ENCODE results near the gene IL18R1. TPM values are rescaled to one million over a fixed set of nuclear protein-coding genes. Genes with fewer than 3 reads are reported as not detected.
A peak's percentile ranks its signal among the peaks of the same experiment; 100 is the strongest.

IL18R1 gene
- total RNA-seq, 1 experiment from 2014 or later, result 0.37 TPM

DNA sequence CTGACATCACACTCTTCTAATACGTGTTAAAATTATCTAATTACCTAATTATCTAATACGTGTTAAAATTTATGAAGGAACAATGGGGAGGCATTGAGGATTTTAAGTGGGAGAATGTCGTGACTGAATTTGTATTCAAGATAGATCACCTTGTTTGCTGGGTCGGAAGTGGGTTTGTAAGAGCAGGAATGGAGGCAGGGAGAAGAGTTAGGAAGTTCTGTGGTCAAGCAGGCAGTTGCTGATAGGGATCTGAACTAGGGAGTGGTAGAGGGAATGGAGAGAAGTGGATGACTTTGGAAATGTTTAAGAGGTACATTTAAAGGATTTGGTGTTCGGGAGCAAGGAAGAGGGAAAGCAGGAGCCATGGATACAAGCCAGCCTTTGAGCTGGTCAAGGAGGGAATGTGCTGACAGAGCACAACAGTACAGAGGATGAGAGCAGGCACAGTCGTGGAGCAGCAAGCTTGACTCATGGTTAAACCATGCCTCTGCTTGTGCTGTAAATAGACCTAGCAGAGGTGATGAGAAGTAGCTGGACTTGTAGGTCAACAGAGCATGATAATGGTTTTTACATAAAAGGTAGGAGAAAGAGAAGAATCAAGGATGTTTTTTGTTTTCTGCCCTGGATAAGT is 83.6 kb downstream of the IL18R1 start:
- no peak for DNase-seq (ENCODE audit: low read depth, low spot score)
- in situ Hi-C loops (cut with HindIII; ENCODE audit: low pct_unique_long_range_greater_than_20kb, low sequenced_read_pairs), result no loop called here

DNA sequence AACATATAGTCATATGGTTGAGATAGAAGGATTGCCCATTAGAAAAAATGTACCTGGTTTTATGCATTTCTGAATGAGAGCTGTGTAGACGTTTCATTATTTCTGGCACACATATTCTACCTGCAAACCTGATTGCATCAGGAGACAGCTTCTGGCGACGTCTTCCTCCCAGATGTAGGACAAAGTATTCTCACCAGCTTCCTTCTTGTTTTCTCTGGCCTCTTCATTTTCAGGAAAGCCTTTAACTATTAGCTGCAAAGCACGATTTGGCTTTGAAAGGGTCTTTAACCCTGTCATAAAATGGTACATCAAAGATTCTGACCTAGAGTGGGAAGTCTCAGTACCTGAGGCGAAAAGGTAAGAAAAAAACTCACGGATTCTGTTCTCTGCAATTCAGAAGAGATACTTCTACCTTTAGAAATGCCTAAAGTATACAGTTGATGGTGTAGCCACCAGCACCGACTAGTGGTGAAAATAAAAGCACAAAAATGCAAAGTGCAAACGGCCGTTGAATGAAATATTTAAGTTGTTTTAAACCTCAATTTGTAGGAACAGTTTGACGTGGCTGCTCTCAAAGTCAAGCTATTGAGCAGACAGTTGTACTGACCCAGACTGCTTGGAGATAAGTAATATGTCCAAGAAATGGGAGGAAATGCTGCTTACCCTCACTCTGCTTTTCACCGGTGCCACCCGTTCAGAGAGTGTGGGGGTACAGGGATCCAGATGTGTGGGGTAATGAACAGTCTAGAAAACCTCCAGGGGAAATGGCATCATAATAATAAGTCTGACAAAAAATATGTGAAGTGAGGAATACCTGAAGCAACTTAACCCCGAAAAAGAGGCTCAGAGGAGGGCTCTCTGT is 87.6 kb downstream of the IL18R1 start:
- in situ Hi-C loops (cut with HindIII; ENCODE audit: low pct_unique_long_range_greater_than_20kb, low sequenced_read_pairs), result no loop called here
- peak; percentile 24 for DNase-seq (ENCODE audit: low read depth, low spot score)

DNA sequence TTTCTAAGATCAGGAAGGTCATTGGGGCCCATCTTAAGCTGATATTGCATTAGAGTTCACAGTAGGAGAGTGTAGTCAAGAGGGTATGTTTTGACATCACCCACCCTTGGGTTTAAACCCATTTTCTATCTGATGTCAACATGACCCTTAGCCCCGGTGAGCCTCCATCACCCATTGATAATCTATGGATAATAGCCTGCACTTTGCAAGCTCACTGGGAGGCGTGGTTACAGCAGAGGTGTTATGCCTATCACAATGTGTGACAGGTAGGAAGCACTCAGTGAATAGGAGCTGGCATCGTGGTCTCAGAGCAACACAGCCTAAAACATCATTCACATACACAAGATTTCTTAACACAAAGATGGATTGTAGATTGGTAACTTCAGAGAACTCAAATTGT is 88.6 kb downstream of the IL18R1 start:
- in situ Hi-C loops (cut with HindIII; ENCODE audit: low pct_unique_long_range_greater_than_20kb, low sequenced_read_pairs), result no loop called here
- DNase-seq (ENCODE audit: low read depth, low spot score), result no peak

DNA sequence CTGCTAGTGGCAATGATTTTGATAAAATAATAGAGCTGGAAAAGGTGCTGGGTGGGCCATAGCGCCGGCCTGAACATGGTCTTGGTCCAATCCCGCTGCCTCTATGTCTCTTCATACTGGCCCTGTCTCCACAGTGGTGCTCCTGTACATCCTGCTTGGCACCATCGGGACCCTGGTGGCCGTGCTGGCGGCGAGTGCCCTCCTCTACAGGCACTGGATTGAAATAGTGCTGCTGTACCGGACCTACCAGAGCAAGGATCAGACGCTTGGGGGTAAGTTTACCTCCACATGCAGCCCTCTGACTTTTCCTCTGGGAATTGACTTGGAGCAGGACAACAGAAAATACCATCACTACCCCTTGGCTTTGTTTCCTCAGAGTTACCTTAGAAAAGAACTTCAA is 91.3 kb downstream of the IL18R1 start:
- in situ Hi-C loops (cut with HindIII; ENCODE audit: low pct_unique_long_range_greater_than_20kb, low sequenced_read_pairs), result no loop called here
- DNase-seq (ENCODE audit: low read depth, low spot score), result no peak

Small RNA genes within 50 kb of the gene (small RNA-seq; reads per million reads assigned to genes)
- 0 reads per million in 2 experiments for gene MIR4772

Other genes starting within 250 kb of the IL18R1 start
- 0.21 and 1.3 TPM in 2 replicates for gene IL1R1, start 213.1 kb upstream of the IL18R1 start, total RNA-seq (2014; rRNA removed; shearing (Covaris generic))
- not detected in 2 replicates for gene IL1RL2, start 168.8 kb upstream of the IL18R1 start, total RNA-seq (2014; rRNA removed; shearing (Covaris generic))
- gene IL1RL1, start 44.2 kb upstream of the IL18R1 start, total RNA-seq (2014; rRNA removed; shearing (Covaris generic)), result not detected in 2 replicates
- gene IL18RAP, start 67.4 kb downstream of the IL18R1 start, total RNA-seq (2014; rRNA removed; shearing (Covaris generic)), result not detected in 2 replicates
- gene SLC9A4, start 117.4 kb downstream of the IL18R1 start, total RNA-seq (2014; rRNA removed; shearing (Covaris generic)), result not detected in 2 replicates

Measured in SK-MEL-5 (cell line).